ENCODE results near the gene ENG.
A peak's percentile ranks its signal among the peaks of the same experiment; 100 is the strongest.
"Not testable (repeated sequence)": the region's sequence is repeated elsewhere in the genome, so short reads cannot be mapped to it uniquely, and the experiment has no call there.

Gene ENG

DNA sequence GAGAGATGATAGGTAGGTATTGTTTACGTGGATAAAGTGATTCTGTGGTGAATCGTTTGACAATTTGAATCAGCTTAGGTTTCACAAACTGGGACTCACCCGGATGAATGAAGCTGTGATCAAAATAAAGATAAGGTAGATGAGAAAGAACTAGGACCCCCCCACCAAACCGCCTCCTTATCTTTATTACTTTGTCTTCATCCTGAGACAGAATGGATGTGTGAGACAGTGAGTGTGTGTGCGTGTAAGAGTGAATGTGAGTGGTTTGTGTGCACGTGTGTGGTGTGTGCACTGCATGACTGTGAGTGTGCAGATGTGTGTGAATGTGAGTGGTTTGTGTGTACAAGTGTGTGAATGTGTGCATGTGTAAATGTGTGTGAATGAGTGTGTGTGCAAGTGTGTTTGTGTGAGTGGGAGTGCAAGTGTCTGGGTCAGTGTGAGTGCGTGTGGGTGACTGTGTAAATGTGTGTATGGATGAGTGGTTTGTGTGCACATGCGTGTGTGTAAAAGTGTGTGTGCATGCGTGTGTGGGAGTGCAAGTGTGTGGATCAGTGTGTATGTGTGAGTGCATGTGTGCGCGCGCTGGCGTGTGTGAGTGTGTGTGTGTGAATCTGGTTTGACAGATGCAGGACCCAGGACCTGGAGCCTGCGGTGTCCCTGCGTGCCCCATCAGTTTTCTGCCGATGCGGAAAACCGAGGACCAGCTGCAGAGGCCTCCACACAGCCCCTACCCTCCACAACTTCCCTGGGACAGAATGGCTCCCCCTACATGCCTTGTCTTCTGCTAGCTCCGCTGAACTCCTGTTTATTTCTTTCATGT, 11.4 kb upstream of the ENG start:
- no peak for DNase-seq (ENCODE audit: low read depth)

- no peak for DNase-seq (ENCODE audit: low read depth)
These were observed 8.7 kb upstream of the ENG start for GRCh38 chr9:127863191-127863621.

- peak; percentile 16 for DNase-seq (ENCODE audit: low read depth)
These were observed 7.9 kb upstream of the ENG start for GRCh38 chr9:127862075-127863011.

GRCh38 chr9:127860779-127861178, 6.3 kb upstream of the ENG start:
- DNase-seq (ENCODE audit: low read depth): no peak

- no peak for DNase-seq (ENCODE audit: low read depth)
These were observed 5.8 kb upstream of the ENG start for GRCh38 chr9:127860260-127860659.

GRCh38 chr9:127858041-127858512, 3.6 kb upstream of the ENG start:
- no peak for DNase-seq (ENCODE audit: low read depth)

GRCh38 chr9:127857278-127857677, 2.8 kb upstream of the ENG start:
- no peak for DNase-seq (ENCODE audit: low read depth)

DNA sequence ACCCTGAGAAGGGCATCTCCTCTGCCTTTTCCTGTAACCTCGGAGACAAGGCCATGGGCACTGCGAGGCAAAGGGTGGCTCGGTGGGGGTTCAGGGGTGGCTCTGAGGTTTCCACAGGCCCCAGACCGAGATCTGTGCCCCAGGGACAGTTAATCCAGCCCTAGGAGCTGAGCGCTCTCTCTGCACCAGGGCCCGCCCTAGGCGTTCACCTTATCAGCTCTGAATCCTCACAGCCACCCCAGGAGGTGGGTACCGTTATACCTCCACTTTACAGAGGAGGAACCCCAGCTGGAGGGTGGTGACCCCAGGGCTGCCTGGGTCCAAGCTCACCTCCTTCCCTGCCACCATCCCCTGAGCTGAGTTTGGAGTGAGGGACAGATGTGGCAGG, 2.3 kb upstream of the ENG start:
- DNase-seq (ENCODE audit: low read depth): no peak

DNA sequence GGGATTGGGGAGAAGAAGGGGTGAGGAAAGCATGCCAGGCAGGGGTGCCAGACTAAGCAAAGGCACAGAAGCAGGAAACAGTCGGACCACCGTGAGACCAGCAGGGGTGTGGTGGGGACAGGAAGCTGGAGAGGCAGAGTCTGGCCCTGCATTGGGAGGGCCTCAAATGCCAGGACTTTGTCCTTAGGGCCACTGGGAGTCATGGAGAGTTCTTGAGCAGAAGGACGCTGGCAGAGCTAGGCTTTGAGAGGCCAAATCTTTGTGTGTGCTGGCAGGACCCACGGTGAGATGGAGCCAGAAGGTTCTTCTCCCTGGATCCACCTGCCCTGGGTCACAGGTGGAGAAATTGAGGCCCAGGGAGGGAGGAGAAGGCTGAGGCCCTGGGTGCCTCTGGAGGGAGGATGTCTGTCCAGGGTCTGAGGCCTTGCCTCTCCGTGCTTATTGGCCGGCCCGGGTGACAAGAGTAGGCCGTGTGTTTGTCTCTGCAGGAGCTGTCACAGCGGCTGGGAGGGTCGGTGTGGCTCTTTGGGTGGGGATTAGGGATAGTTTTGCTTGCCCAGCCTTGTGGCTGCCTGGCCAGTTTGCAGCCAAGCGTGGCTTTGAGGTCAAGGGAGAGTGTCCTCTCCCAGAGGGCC, 1.8 kb upstream of the ENG start:
- no peak for DNase-seq (ENCODE audit: low read depth)

DNA sequence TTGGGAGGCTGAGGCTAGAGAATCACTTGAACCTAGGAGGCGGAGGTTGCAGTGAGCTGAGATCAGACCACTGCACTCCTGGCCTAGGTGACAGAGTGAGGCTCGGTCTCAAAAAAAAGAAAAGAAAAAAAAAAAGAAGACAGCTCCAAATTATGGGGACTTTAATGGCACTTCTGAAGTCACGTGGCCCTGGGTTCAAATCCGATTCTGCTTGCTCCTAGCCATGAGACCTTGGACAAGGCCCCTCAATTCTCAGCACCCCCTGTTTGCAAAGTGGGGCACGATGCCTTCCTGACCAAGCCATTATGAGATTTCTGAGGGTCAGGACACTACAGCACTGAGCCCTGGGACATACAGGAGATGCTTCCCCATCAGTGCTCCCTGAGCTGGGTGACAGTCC, 1.1 kb upstream of the ENG start:
- no peak for DNase-seq (ENCODE audit: low read depth)

- DNase-seq (ENCODE audit: low read depth): no peak
These were observed 502 bp upstream of the ENG start for GRCh38 chr9:127854960-127855359.

GRCh38 chr9:127853312-127854183, 910 bp downstream of the ENG start:
- DNase-seq (ENCODE audit: low read depth): no peak

DNA sequence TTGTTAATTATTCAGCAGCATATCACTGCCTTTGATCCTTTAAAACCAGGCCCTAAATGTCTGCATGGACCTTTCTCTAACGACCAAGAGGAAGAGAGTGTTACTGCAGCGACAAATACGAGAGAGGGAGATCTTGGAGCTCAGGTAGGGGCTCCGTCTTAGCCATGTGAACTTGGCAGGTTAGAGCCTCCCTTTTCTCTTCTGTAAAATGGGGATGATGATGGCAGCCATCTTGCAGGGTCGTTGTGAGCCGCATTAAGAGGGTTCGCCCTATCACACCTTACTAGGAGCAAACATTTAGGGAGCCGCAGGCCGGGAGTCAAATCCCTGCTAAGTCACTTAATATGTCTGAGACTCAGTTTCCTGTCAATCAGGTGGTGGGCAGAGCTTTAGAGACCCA, 1.6 kb downstream of the ENG start:
- DNase-seq (ENCODE audit: low read depth): no peak

DNA sequence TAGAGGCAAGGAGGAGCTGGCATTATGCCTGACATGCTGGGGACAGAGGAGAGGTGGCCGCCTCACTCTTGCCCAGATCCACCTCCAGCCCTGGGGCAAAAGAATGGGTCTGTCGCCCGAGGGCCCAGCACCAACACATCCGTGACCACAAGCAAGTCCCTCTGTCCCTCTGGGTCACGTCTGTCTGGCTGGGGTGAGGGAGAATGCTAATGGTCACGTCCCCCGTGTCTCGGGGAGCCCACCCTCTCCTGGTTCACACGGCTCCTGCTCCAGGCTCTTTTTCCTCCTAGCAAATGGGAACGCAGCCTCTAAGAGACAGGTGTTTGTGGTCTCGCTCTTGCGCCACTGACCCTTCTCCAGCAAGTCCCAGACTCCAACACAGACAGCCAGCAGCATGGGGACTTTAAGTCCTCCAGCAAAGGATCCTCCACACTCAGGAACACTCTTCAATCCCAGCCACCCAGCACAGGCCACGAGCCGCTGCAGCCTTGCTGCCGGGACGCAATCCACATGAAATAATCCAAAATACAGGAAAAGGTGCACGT, 4.1 kb downstream of the ENG start:
- no peak for DNase-seq (ENCODE audit: low read depth)

DNA sequence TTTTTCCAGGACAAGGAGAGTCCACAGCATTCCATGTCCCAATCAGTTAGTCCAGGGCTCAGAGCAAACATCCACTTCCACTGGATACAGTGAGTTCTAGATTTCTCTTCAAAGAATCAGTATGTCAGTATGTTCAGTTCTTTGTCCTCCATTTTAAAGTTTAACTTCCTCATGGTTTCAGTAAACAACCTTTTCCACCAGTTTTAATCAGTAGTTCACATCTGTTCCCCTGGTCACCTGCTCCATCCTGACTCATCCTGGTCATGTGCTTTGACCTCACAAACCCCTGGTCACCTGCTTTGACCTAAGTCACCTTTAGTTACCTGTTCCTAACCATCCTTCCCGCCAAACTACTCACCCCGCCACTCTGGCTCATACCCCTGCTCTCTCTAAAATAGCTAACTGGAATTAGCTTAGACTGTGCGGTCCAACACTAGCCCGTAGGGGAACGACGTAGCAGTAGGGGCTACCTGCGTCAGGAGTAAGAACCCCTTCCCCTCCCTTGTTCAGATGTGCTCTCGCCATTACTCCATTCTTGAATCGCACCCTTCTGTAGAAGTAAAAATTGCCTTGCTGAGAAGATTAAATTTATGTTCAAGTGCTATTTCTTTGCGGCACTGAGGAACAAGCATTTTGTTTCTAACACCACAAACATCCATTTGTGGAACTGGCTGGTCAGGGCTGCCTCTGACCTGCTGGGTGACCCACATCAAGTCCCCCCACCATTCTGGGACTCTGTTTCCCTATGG, 5.5 kb downstream of the ENG start:
- DNase-seq (ENCODE audit: low read depth): no peak

DNA sequence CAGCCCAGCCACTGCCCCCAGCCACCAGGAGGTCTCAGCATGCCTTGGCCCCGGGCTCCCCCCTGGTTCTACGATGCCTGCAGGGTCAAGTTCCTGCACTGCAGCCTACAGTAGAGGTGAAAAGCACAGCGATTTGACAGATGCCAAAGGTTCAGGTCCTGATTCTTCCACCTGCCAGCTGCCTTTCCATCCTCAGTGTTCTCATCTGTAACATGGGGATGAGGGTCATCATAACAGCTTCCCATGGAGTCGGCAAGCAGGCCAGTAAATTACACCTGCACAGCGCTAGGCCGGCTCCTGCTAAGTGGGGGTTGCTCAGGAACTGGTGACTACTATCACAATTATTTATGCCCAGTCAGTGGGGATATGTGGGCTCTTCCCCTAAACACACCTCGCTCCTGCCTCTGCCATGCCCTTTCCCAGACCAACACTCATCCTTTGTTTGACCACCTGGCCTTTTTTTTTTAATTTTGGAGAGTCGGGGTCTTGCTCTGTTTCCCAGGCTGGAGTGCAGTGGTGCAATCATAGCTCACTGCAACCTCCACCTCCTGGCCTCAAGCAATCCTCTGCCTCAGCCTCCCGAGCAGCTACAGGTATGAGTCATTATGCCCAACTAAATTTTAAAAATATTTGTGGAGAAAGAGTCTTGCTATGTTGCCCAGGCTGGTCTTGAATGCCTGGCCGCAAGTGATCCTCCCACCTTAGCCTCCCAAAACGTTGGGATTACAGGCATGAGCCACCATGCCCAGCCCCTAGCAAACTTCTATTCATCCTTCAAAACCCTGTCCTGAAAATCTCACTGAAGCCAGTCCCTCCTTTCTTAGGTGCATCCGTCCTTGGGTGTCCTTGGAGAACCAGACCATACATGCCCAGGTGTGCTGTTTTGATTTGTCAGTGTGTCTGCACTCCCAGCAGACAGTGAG, 6.4 kb downstream of the ENG start:
- DNase-seq (ENCODE audit: low read depth): no peak

DNA sequence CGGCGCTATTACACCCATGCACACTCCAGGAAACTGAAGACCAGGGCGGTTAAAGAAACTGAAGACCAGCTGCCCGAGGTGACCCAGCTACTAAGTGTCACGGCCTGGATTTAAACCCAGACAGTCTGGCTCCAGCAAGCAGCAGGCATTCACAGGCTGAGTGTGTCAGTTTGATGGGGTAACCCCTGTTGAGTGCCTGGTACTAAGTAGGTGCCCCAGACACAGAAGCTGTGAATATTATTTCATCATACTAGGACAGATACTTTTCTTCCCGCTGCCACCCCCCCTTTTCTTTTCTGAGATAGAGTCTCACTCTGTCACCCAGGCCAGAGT, 7.3 kb downstream of the ENG start:
- DNase-seq (ENCODE audit: low read depth): no peak

DNA sequence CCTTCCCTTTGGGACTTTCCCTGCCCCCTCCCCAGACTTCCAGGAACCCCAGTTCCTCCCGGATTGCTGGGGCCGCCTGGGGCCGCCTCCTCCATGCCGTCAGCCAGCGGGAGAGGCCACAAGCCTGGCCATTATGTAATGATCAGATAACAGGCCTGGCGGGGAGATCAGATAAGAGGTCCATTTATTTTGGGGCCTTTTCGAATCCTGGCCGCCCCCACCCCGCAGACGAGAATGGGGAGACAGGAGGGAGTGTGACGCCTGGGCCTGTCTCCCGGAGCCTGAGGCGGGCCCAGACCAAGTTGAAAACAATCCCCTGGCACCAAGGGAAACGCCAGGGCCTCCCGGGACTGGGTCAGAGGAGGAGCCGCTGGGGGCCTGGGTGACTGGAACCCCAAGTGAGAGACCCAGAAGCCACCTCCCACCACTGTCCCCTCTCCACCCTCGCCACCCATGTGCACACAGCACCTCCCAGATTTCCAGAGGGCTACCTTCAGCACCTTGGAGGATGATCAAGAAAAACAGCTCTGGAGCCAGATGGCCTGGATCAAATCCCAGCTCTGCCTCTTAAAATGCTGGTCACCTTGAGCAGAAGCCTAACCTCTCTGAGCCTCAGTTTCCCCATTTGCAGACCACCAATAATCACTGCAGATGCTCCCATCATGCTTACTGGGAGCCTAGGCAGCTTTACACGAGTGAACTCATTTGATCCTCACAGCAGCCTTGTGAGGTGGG, 7.8 kb downstream of the ENG start:
- DNase-seq (ENCODE audit: low read depth): no peak

DNA sequence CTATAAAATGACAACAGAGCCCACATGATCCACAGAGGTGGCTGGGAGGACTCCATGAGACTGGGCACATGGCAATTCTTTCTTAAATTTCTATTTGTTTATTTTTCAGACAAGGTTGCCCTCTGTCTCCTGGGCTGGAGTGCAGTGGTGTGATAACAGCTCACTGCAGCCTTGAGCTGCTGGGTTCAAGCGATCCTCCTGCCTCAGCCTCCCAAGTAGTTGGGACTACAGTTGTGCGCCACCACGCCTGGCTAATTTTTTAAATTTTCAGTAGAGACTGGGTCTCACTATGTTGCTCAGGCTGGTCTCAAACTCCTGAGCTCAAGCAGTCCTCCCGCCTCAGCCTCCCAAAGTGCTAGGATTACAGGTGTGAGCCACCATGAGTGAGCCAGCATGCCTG, 8.8 kb downstream of the ENG start:
- not testable (repeated sequence) for DNase-seq (ENCODE audit: low read depth)
